Mesodermal cell (in vitro differentiated cells): Measurements from ENCODE around the gene B4GAT1.

Experiments
- H3K27ac ChIP-seq: 2 replicates; pipeline ENCODE4 v1.7.0; 2013; ENCODE audit warnings: mild to moderate bottlenecking, low read depth, low read length, moderate library complexity; ENCODE audit not compliant: severe bottlenecking
- H3K36me3 ChIP-seq: 2 replicates; pipeline ENCODE4 v1.7.1; 2013; ENCODE audit warnings: mild to moderate bottlenecking, low read length, moderate library complexity; ENCODE audit not compliant: control insufficient read depth, insufficient read depth
- H3K4me1 ChIP-seq: one replicate; pipeline ENCODE4 v1.7.1; 2013; ENCODE audit warnings: mild to moderate bottlenecking, low read length; ENCODE audit not compliant: insufficient read depth, control insufficient read depth, poor library complexity, severe bottlenecking
- H3K4me3 ChIP-seq: 2 replicates; pipeline ENCODE4 v1.7.0; 2013; ENCODE audit warnings: low read length, control low read depth, mild to moderate bottlenecking; ENCODE audit not compliant: insufficient read depth, poor library complexity, severe bottlenecking; ENCODE audit errors: extremely low read depth
- H3K9me3 ChIP-seq: 2 replicates; pipeline ENCODE4 v1.7.1; 2013; ENCODE audit warnings: mild to moderate bottlenecking, low read length, moderate library complexity; ENCODE audit not compliant: control insufficient read depth
- WGBS, 2 experiments: methylation state at CpG; one replicate each; pipeline ENCODE4 v1.1.5; 2013; ENCODE audit warnings: missing lambda C conversion rate in 2 of 2; ENCODE audit not compliant: insufficient coverage in 2 of 2; 5-methylcytosine and 5-hydroxymethylcytosine counted together

Gene B4GAT1

DNA sequence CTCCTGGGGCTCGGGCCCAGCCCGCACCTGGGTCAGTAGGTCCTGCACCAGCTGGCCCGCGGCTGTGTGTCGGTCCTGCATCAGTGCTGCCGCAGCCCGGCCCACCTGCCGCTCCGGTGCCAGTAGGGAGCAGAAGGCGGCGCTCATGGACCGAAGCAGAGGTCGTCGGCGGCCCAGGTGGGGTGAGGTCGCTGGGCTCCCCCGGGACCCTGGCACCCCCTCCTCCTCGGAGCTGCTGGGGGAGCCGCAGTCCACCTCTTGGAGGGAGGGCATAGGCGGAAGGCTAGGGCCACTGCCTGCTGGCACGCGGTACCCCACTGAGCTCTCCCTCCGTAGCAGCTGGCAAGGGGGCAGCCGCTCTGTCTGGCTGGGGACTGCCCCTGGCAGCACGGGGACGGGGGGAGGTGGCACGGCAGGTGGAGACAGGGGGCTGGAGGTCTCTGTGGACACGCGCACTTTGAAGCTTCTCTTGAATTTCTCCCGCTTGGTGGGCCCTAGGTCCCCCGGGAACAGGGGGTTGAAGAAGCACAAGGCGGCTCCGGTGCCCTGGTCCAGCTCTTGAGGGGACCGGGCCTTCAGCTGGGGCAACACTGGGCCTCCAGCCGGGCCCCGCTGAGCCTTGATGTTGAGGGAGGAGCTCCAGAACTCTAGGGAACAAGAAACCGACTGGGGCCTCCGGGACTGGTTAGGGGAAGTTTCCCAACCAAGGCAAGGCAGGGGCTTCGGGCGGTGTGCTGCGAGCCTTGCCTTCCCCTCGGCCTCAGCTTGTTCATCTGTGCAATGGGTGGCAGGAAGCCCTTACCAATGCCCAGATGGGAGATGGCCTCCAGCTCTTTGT is 12.6 kb downstream of the B4GAT1 start:
- WGBS, 2 experiments: 90 to 91% methylated on average over 31 to 39 of the region's 42 CpGs
- no peak overlapping the region for H3K27ac ChIP-seq
- H3K4me1 ChIP-seq: peaks cover 27% of the 10 kb centered on the region
- H3K4me3 ChIP-seq: peak overlapping the region; percentile 67
- H3K9me3 ChIP-seq: no peaks in the 10 kb centered on the region
- peaks cover 59% of the 10 kb centered on the region for H3K36me3 ChIP-seq

DNA sequence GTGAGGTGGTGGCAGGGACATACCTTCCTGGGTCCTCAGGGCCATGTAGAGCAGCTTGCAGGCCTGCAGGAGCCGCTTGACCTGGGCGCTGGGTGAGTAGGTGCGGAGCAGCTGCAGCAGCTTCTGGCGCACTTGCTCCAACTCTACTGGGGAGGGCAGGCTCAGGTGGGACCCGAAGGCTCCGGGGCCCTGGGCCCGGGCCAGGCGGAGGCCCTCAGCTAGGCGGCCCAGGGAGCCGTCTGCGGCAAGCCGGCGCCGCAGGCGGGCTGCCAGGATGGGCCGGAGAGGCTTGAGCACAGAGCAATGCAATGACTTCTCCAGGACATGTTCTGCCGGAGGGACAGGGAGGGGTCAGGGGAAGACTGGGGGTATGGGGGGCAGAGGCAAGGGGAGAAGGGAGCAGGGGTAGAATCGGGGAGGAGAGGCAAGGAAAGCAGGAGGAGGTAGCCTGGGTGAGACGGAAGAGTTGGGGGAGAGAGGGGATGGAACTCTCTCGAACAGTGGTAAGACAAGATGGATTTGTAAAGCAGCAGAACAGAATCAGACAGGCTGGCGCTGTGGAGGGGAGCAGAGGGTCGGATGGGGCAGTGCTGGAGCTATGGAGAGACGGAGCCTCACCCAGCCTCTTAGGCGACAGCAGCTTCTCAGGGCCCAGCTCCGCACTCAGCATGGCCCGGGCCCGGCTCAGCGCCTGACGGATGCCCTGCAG is 13.4 kb downstream of the B4GAT1 start:
- WGBS, 2 experiments: 93% methylated on average over 26 to 28 of the region's 29 CpGs
- H3K36me3 ChIP-seq: peaks cover 52% of the 10 kb centered on the region
- H3K9me3 ChIP-seq: no peaks in the 10 kb centered on the region
- H3K4me1 ChIP-seq: peaks cover 27% of the 10 kb centered on the region
- no peak overlapping the region for H3K4me3 ChIP-seq
- no peak overlapping the region for H3K27ac ChIP-seq

GRCh38 chr11:66333220-66333877 is 14.1 kb downstream of the B4GAT1 start:
- H3K27ac ChIP-seq: no peak overlapping the region
- H3K36me3 ChIP-seq: peaks cover 46% of the 10 kb centered on the region
- peaks cover 32% of the 10 kb centered on the region for H3K4me1 ChIP-seq
- 96 to 99% methylated on average over 12 to 17 of the region's 19 CpGs for WGBS, 2 experiments
- no peak overlapping the region for H3K4me3 ChIP-seq
- H3K9me3 ChIP-seq: no peaks in the 10 kb centered on the region

DNA sequence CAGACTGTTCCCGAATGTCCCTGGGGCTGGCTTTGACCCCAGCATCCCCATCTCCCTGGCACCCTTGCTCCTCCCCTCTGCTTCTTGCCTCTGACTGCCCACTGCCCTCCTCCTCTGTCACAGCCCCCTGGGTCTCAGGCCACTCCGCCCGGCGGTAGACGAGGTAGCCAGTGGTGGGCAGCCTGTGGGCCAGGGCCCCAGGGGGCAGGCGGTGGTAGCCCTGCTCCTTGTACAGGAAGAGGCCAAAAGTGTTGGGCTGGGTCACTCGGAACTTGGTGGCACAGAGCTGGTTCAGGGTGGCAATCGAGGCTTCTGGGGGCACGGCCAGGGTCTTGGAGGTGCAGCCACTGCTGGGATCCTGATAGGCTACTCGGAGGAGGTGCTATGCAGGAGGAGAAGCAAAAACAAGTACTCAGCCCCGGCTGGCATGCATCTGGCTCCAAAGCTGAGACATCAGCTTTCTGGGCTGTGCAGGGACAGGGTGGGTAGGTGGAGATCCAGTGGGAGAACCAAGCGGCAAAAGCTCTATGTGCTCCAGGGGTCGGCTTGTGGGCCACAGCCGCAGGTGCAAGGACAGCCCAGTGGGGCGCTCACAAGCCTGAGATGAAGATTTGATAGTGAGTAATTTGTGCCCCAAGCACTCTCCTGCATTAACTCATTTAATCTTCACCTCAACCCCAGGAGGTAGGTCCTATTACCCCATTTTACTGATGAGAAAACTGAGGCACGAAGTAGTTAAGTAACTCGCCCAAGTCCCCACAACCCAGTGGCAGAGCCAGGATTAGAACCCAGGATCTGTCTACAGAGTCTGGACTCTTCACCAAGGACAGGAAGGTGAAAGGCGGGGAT is 14.8 kb downstream of the B4GAT1 start:
- H3K9me3 ChIP-seq: no peaks in the 10 kb centered on the region
- no peak overlapping the region for H3K4me3 ChIP-seq
- 85 to 96% methylated on average over 11 to 15 of the region's 18 CpGs for WGBS, 2 experiments
- peaks cover 33% of the 10 kb centered on the region for H3K4me1 ChIP-seq
- peaks cover 39% of the 10 kb centered on the region for H3K36me3 ChIP-seq
- H3K27ac ChIP-seq: no peak overlapping the region

DNA sequence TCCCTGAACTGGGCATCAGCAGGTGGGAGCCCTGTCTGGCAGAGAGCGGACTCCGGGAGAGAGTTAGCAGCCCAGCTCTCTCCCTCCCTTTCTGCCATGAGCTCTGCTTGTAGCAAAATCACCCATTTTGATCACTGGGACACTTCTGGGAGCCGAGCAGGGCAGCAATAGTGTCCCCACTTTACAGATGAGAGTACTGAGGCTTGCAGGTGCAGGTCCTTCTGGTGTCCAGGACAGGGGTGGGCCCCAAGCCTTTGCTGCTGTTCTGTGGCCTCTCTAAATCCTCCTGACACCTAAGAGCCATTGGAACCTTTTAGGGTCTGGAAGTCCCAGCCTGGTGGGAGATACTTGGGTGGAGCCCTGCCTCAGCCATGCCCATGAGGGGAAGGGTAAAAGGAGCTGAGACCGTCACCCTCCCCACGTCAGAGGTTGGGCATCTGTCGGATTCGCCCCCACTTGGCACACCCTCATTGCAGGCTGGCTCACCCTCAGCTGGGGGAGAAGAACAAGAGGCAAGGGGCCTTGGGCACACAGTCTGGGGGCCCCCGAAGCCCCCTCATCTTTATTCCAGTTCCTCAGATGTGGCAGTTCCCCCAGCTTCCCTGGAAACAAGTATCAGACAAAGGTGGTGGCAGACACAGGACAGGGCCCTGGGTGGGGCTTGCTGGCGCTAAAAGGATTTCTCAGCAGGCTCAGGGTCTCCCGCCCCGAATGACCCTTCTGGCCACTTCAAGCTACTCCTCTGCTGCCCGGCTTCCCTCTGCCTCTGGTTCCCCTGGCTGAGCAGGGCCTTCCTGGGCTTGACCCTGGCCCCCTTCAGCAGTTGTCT is 15.7 kb downstream of the B4GAT1 start:
- 93 to 95% methylated on average over 11 of the region's 12 CpGs for WGBS, 2 experiments
- Histone ChIP-seq H3K36me3 (peaks cover 34% of the 10 kb centered on the region), H3K4me1 (peaks cover 33% of the 10 kb centered on the region), H3K27ac (no peak overlapping the region), H3K4me3 (no peak overlapping the region), H3K9me3 (no peaks in the 10 kb centered on the region)

DNA sequence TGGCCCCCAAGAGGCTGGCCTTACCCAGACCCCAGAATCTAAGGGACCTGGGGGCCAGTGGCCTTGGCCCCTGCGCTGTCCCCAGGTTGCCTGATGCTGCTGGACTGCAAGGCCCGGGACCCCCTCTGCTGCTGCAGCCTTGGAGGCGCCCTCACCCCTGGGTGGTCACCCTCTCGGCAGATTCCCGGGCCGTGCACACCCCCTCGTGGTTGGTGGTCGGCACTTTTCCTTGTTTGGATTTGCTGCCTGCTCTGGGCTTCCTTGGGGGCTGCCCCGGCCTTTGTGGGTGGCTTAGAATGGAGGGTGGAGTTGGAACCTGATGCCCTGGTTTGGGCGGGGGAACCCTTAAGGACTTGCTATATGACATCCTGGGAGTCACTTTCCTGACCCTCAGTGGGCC is 16.5 kb downstream of the B4GAT1 start:
- 81 to 90% methylated on average over 7 to 8 of the region's 10 CpGs for WGBS, 2 experiments
- Histone ChIP-seq H3K27ac (no peak overlapping the region), H3K4me3 (no peak overlapping the region), H3K4me1 (peaks cover 35% of the 10 kb centered on the region), H3K9me3 (no peaks in the 10 kb centered on the region), H3K36me3 (peaks cover 34% of the 10 kb centered on the region)

DNA sequence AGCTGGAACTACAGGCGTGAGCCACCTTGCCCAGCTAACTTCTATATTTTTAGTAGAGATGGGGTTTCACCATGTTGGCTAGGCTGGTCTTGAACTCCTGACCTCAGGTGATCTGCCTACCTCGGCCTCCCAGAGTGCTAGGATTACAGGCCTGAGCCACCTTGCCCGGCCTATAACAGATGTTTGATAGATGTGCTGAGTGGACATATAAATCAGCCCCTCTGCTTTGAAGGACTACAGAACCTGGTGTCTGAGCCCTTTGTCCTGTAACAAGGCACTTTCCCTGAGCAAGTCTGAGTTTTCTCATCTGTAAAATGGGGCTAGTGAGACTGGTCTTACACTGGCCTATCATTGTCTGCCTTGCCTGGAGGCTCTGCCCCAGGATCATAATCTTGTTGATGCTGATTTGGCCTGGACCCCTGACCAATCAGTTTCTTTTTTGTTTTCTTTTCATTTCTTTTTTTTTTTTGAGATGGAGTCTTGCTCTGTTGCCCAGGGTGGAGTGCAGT is 18.2 kb downstream of the B4GAT1 start:
- Histone ChIP-seq H3K36me3 (peaks cover 32% of the 10 kb centered on the region), H3K4me1 (peaks cover 44% of the 10 kb centered on the region), H3K4me3 (no peak overlapping the region), H3K27ac (peak overlapping the region; percentile 36), H3K9me3 (no peaks in the 10 kb centered on the region)
- 81 to 100% methylated on average over 2 of the region's 3 CpGs for WGBS, 2 experiments

DNA sequence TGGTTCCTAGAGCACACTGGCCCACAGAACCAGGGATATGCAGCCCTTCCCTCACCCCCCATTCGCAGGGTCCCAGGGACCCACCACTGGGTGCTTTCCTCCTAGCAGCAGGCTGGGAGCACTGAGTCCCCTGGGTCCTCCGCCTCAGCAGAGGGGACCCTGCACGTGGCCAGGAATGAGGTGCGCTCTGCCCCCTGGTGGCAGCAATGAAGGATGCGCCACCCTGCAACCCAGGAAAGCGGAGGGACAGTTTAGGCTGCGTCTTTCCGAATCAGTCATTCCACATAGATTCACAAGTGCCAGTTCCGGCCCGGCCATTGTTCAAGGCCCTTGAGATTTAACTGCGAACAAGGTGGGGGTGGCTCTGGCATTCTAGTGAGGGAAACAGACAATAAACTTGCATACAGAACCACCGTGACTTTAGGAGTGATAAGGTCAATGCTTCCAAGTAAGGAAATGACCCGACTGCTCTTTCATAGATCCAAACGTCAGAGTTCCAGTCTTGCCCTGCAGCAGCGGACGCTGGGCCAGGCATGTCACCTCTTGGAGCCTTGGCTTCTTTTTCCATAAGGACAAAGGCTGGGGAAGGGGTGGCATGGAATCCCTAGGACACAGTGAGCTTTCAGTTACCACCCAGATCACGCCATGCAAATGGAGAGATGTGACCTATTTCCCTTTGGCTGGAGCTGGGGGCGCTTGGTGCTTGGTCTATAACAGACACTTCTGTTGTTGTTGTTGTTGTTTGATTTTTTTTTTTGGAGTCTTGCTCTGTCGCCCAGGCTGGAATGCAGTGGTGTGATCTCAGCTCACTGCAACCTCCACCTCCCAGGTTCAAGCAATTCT is 18.9 kb downstream of the B4GAT1 start:
- Histone ChIP-seq H3K9me3 (no peaks in the 10 kb centered on the region), H3K27ac (peak overlapping the region; percentile 78), H3K4me1 (peaks cover 44% of the 10 kb centered on the region), H3K36me3 (peaks cover 25% of the 10 kb centered on the region), H3K4me3 (no peak overlapping the region)
- 10% methylated on average over 17 of the region's 19 CpGs for WGBS, 2 experiments

DNA sequence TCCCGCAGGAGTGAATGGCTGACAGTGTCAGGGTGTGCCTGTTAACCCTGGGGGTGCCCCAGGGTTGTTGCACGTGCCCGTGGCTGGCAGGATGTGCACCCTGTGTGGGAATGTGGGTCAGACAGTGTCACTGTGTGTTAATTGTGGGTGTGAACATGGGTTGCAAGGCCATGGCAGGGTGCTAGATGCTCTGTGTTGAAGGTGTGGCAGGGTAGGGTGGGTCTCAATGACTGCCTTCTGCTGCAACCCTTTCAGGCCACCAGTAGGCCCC is 19.5 kb downstream of the B4GAT1 start:
- WGBS, 2 experiments: 85 to 96% methylated on average over 2 to 3 of the region's 3 CpGs
- no peak overlapping the region for H3K4me3 ChIP-seq
- peaks cover 20% of the 10 kb centered on the region for H3K36me3 ChIP-seq
- H3K9me3 ChIP-seq: no peaks in the 10 kb centered on the region
- peak overlapping the region; percentile 36 for H3K27ac ChIP-seq
- H3K4me1 ChIP-seq: peaks cover 46% of the 10 kb centered on the region
